Measurements from ENCODE around the gene CEACAM8. TPM values are rescaled to one million over a fixed set of nuclear protein-coding genes. Genes with fewer than 3 reads are reported as not detected.

The CEACAM8 gene
- polyA plus RNA-seq, 3 donors = not detected

- no peak overlapping the region for H3K4me2 ChIP-seq (replicated peaks; ENCODE audit: extremely low read depth, low read length, poor library complexity, severe bottlenecking)
- no peaks in the 10 kb centered on the region for H3K4me1 Mint-ChIP-seq
- intact Hi-C loops (cut with micrococcal nuclease) = no loop called here
- H3K79me2 ChIP-seq (ENCODE audit: insufficient read depth, low read length) = no peaks in the 10 kb centered on the region
- no peaks in the 10 kb centered on the region for H4K20me1 ChIP-seq (ENCODE audit: insufficient read depth, low read length)
- H3K9ac ChIP-seq (ENCODE audit: insufficient read depth, low read length, poor library complexity, severe bottlenecking) = no peak overlapping the region
- peaks cover 0 to 2% (median 1%) of the 10 kb centered on the region in 7 donors for H3K9me3 Mint-ChIP-seq
- no peak overlapping the region for H3K4me3 ChIP-seq (replicated peaks in 1 of 3; ENCODE audit: low read depth in 2 of 3, low read length in 3 of 3)
- no peaks in the 10 kb centered on the region for H3K36me3 Mint-ChIP-seq
- no peak for TF ChIP-seq CTCF (IDR thresholded peaks at IDR 0.05)
- no peaks in the 10 kb centered on the region for H3K27me3 ChIP-seq (ENCODE audit: control insufficient read depth in 2 of 2, insufficient read depth in 2 of 2, low read length in 2 of 2)
- no peak overlapping the region for H2AFZ ChIP-seq (ENCODE audit: insufficient read depth, low read depth, low read length, poor library complexity, severe bottlenecking)
- no peaks in the 10 kb centered on the region for H3K36me3 ChIP-seq (replicated peaks in 1 of 2; ENCODE audit: control insufficient read depth in 1 of 2, insufficient read depth in 2 of 2, low read length in 2 of 2)
- H3K27ac ChIP-seq (ENCODE audit: low read depth in 1 of 2, low read length in 2 of 2) = no peak overlapping the region
- no peak overlapping the region for H3K4me3 Mint-ChIP-seq
- H3K27ac Mint-ChIP-seq = no peak overlapping the region
- DNase-seq = no peak
- no peaks in the 10 kb centered on the region for H3K9me3 ChIP-seq (replicated peaks in 1 of 2; ENCODE audit: control insufficient read depth in 1 of 2, insufficient read depth in 1 of 2, low read length in 2 of 2)
- H3K27me3 Mint-ChIP-seq (ENCODE audit: low read depth in 3 of 3) = peaks cover 4 to 16% (median 10%) of the 10 kb centered on the region in 3 donors
- H3K4me1 ChIP-seq (ENCODE audit: control insufficient read depth in 1 of 2, insufficient read depth in 2 of 2, low read length in 2 of 2) = no peaks in the 10 kb centered on the region
These were observed 34.5 kb upstream of the CEACAM8 start for GRCh38 chr19:42629191-42629590.

GRCh38 chr19:42628411-42629140, 33.9 kb upstream of the CEACAM8 start:
- Histone ChIP-seq H3K36me3 (replicated peaks in 1 of 2; ENCODE audit: control insufficient read depth in 1 of 2, insufficient read depth in 2 of 2, low read length in 2 of 2) (no peaks in the 10 kb centered on the region), H3K4me3 (replicated peaks in 1 of 3; ENCODE audit: low read depth in 2 of 3, low read length in 3 of 3) (no peak overlapping the region), H3K4me2 (replicated peaks; ENCODE audit: extremely low read depth, low read length, poor library complexity, severe bottlenecking) (no peak overlapping the region), H3K9ac (ENCODE audit: insufficient read depth, low read length, poor library complexity, severe bottlenecking) (no peak overlapping the region), H3K9me3 (replicated peaks in 1 of 2; ENCODE audit: control insufficient read depth in 1 of 2, insufficient read depth in 1 of 2, low read length in 2 of 2) (no peaks in the 10 kb centered on the region), H3K27ac (ENCODE audit: low read depth in 1 of 2, low read length in 2 of 2) (no peak overlapping the region), H3K27me3 (ENCODE audit: control insufficient read depth in 2 of 2, insufficient read depth in 2 of 2, low read length in 2 of 2) (no peaks in the 10 kb centered on the region), H3K79me2 (ENCODE audit: insufficient read depth, low read length) (no peaks in the 10 kb centered on the region), H3K4me1 (ENCODE audit: control insufficient read depth in 1 of 2, insufficient read depth in 2 of 2, low read length in 2 of 2) (no peaks in the 10 kb centered on the region), H2AFZ (ENCODE audit: insufficient read depth, low read depth, low read length, poor library complexity, severe bottlenecking) (no peak overlapping the region), H4K20me1 (ENCODE audit: insufficient read depth, low read length) (no peaks in the 10 kb centered on the region)
- H3K27ac Mint-ChIP-seq = no peak overlapping the region
- H3K27me3 Mint-ChIP-seq (ENCODE audit: low read depth in 3 of 3) = peaks cover 4 to 12% (median 10%) of the 10 kb centered on the region in 3 donors
- WGBS (ENCODE audit: insufficient coverage) = no CpG with 5 or more reads among the region's 2 CpGs
- intact Hi-C loops (cut with micrococcal nuclease) = no loop called here
- no peak overlapping the region for H3K4me3 Mint-ChIP-seq
- TF ChIP-seq CTCF (IDR thresholded peaks at IDR 0.05) = no peak
- H3K36me3 Mint-ChIP-seq = no peaks in the 10 kb centered on the region
- H3K9me3 Mint-ChIP-seq = peaks cover 0 to 2% (median 1%) of the 10 kb centered on the region in 7 donors
- H3K4me1 Mint-ChIP-seq = no peaks in the 10 kb centered on the region
- DNase-seq = no peak

Data from CD14-positive monocyte (primary cell).